SU-DHL-6 (cell line): ENCODE measurements around the gene POLE3.
A peak's percentile ranks its signal among the peaks of the same experiment; 100 is the strongest.

Experiments used
- H2AFZ ChIP-seq: fragments of 200-600 bp; sonication (generic); 2 replicates; pipeline ENCODE4 v1.6.1; 2014; ENCODE audit warnings: low read depth, mild to moderate bottlenecking, moderate library complexity, mixed read lengths, antibody characterized with exemption, low read length; ENCODE audit not compliant: severe bottlenecking
- H3F3A ChIP-seq: fragments of 200-600 bp; shearing (Covaris generic); 2 replicates; pipeline ENCODE4 v1.6.0; 2016; ENCODE audit warnings: antibody characterized with exemption, mild to moderate bottlenecking; ENCODE audit not compliant: insufficient read depth
- H3K27ac ChIP-seq: fragments of 200-600 bp; sonication (generic); 2 replicates; pipeline ENCODE4 v1.5.1; 2016; ENCODE audit warnings: low read depth, mild to moderate bottlenecking, low read length, moderate library complexity, mixed read lengths
- H3K27me3 ChIP-seq: fragments of 200-600 bp; sonication (generic), shearing (Covaris generic); 2 replicates; pipeline ENCODE4 v1.6.0; 2014; ENCODE audit warnings: mild to moderate bottlenecking, low read length
- H3K36me3 ChIP-seq: fragments of 200-600 bp; sonication (generic); 2 replicates; pipeline ENCODE4 v1.6.1; 2014; ENCODE audit warnings: mild to moderate bottlenecking, low read length, mixed read lengths
- H3K4me2 ChIP-seq: fragments of 300-600, 200-600 bp; shearing (Covaris generic), sonication (generic); 2 replicates; pipeline ENCODE4 v1.6.0; 2014; ENCODE audit warnings: low read length, low read depth, mild to moderate bottlenecking; ENCODE audit not compliant: poor library complexity, severe bottlenecking
- H3K4me3 ChIP-seq: fragments of 200-600 bp; sonication (generic); 2 replicates; pipeline ENCODE4 v1.5.1; 2014; ENCODE audit warnings: antibody characterized with exemption, low read length, mild to moderate bottlenecking, mixed read lengths; ENCODE audit not compliant: insufficient read depth, poor library complexity, severe bottlenecking
- H3K79me2 ChIP-seq: fragments of 200-600 bp; sonication (generic); 2 replicates; pipeline ENCODE4 v1.6.1; 2014; ENCODE audit warnings: mild to moderate bottlenecking, low read length, moderate library complexity; ENCODE audit not compliant: insufficient read depth
- H3K9ac ChIP-seq: fragments of 200-600 bp; sonication (generic); 2 replicates; pipeline ENCODE4 v1.7.0; 2014; ENCODE audit warnings: mild to moderate bottlenecking, low read length
- H3K9me2 ChIP-seq: fragments of 200-600 bp; sonication (generic); replicated peaks from 2 replicates; pipeline ENCODE4 v1.6.1; 2014; ENCODE audit warnings: low read length; ENCODE audit not compliant: insufficient read depth
- H3K9me3 ChIP-seq: fragments of 200-600 bp; sonication (generic); 2 replicates; pipeline ENCODE4 v1.6.1; 2014; ENCODE audit warnings: low read length, mixed read lengths; ENCODE audit not compliant: insufficient read depth
- H4K20me1 ChIP-seq: fragments of 200-600 bp; sonication (generic); 2 replicates; pipeline ENCODE4 v1.6.1; 2014; ENCODE audit warnings: low read depth, mild to moderate bottlenecking, antibody characterized with exemption, low read length, moderate library complexity, mixed read lengths
- CTCF ChIP-seq: fragments of 200-600 bp; sonication (generic); IDR thresholded peaks from one replicate; pipeline ENCODE4 v1.5.1; 2017; ENCODE audit warnings: antibody characterized with exemption, mild to moderate bottlenecking, low read length, moderate library complexity; ENCODE audit not compliant: insufficient read depth, poor library complexity, severe bottlenecking
- EZH2phosphoT487 ChIP-seq: fragments of 200-600 bp; sonication (generic), shearing (Covaris generic); conservative IDR thresholded peaks from 2 replicates; pipeline ENCODE4 v1.6.1; 2018; ENCODE audit warnings: mild to moderate bottlenecking, antibody characterized with exemption, low read length, moderate library complexity, mixed read lengths

POLE3 gene

GRCh38 chr9:113401027-113401792 lies 9.3 kb downstream of the POLE3 start, which contains the start of gene ALAD:
Gene ALAD, minus strand, starts transcription at chr9:113401284. Its CDS starts 7,725 bp downstream, at chr9:113393559.
- Histone ChIP-seq H3K79me2 (peaks cover 8% of the 10 kb centered on the region; the same call in 1 of the 2 replicates), H3F3A (no peaks in the 10 kb centered on the region), H4K20me1 (no peaks in the 10 kb centered on the region), H3K9me3 (no peaks in the 10 kb centered on the region), H3K36me3 (no peaks in the 10 kb centered on the region), H2AFZ (peak within 1 kb of the TSS; percentile 97), H3K4me3 (peak within 1 kb of the TSS; percentile 99), H3K9ac (peak within 1 kb of the TSS; percentile 90), H3K27ac (no peak within 1 kb of the TSS), H3K9me2 (no peaks in the 10 kb centered on the region), H3K4me2 (peak within 1 kb of the TSS; percentile 84), H3K27me3 (no peaks in the 10 kb centered on the region)
- TF ChIP-seq CTCF (peak; percentile 88), EZH2phosphoT487 (no peak)

- peaks cover 8% of the 10 kb centered on the region; the same call in 1 of the 2 replicates for H3K79me2 ChIP-seq
- no peaks in the 10 kb centered on the region for H3K36me3 ChIP-seq
- TF ChIP-seq EZH2phosphoT487 (no peak), CTCF (no peak)
- no peaks in the 10 kb centered on the region for H3K27me3 ChIP-seq
- no peaks in the 10 kb centered on the region for H3K9me3 ChIP-seq
- no peak overlapping the region for H3K9ac ChIP-seq
- H3F3A ChIP-seq, result no peaks in the 10 kb centered on the region
- no peak overlapping the region for H3K4me3 ChIP-seq
- peak overlapping the region; percentile 84 for H3K4me2 ChIP-seq
- no peaks in the 10 kb centered on the region for H4K20me1 ChIP-seq
- no peak overlapping the region for H3K27ac ChIP-seq
- H2AFZ ChIP-seq, result no peak overlapping the region
- H3K9me2 ChIP-seq, result no peaks in the 10 kb centered on the region
Measured at GRCh38 chr9:113399646-113400200, 10.8 kb downstream of the POLE3 start.

GRCh38 chr9:113398796-113399195 lies 11.7 kb downstream of the POLE3 start:
- no peaks in the 10 kb centered on the region for H3K9me3 ChIP-seq
- no peak overlapping the region for H3K9ac ChIP-seq
- no peaks in the 10 kb centered on the region for H4K20me1 ChIP-seq
- no peak for TF ChIP-seq CTCF
- TF ChIP-seq EZH2phosphoT487, result no peak
- H3K4me2 ChIP-seq, result no peak overlapping the region
- no peaks in the 10 kb centered on the region for H3F3A ChIP-seq
- no peaks in the 10 kb centered on the region for H3K9me2 ChIP-seq
- H3K27ac ChIP-seq, result no peak overlapping the region
- no peak overlapping the region for H3K4me3 ChIP-seq
- H2AFZ ChIP-seq, result no peak overlapping the region
- no peaks in the 10 kb centered on the region for H3K36me3 ChIP-seq
- H3K27me3 ChIP-seq, result no peaks in the 10 kb centered on the region
- H3K79me2 ChIP-seq, result peaks cover 8% of the 10 kb centered on the region; the same call in 1 of the 2 replicates
